Thyroid gland (tissue), 4 donors: ENCODE data around the gene HAUS6. TPM values are rescaled to one million over a fixed set of nuclear protein-coding genes. Genes with fewer than 3 reads are reported as not detected.

ENCODE experiments used
- DNase-seq, 2 donors: peaks; one replicate each; pipeline ENCODE4 v3.0.0-alpha.2; 2019
- H3K27ac ChIP-seq, 3 donors: fragments of 200-600 bp; sonication (generic); 1 replicate in 2 of 3; 2 replicates in 1 of 3; pipeline ENCODE4 v1.5.1; 2016 to 2019; ENCODE audit warnings: mild to moderate bottlenecking in 1 of 3, moderate library complexity in 1 of 3
- H3K27me3 ChIP-seq: fragments of 200-600 bp; sonication (generic); one replicate; pipeline ENCODE4 v1.5.1; 2019
- H3K36me3 ChIP-seq, 2 donors: fragments of 200-600 bp; sonication (generic); one replicate each; pipeline ENCODE4 v1.5.1; 2016 to 2019
- H3K4me1 ChIP-seq, 2 donors: fragments of 200-600 bp; sonication (generic); one replicate each; pipeline ENCODE4 v1.5.1; 2017 to 2019
- H3K4me3 ChIP-seq, 3 donors: fragments of 200-600 bp; sonication (generic); replicated peaks in 1 of 3; 1 replicate in 2 of 3; 2 replicates in 1 of 3; pipeline ENCODE4 v1.5.1; 2016; ENCODE audit warnings: mild to moderate bottlenecking in 1 of 3
- H3K9me3 ChIP-seq: fragments of 200-600 bp; sonication (generic); one replicate; pipeline ENCODE4 v1.5.1; 2017
- CTCF ChIP-seq, 6 experiments: fragments of 200-600 bp in 3 of 6; fragments of 450-650 bp in 3 of 6; sonication (generic) in 3 of 6; IDR thresholded peaks; one replicate each; pipeline ENCODE4 v1.5.1; 2016 to 2019; ENCODE audit warnings: antibody characterized with exemption in 6 of 6, mild to moderate bottlenecking in 2 of 6, inconsistent platforms in 1 of 6, moderate library complexity in 1 of 6
- POLR2A ChIP-seq, 2 donors: fragments of 450-650 bp; IDR thresholded peaks; one replicate each; pipeline ENCODE4 v1.6.1; 2017; ENCODE audit warnings: antibody characterized with exemption in 2 of 2, mild to moderate bottlenecking in 2 of 2, moderate library complexity in 1 of 2
- WGBS, 2 donors: methylation state at CpG; one replicate each; pipeline ENCODE4 v1.1.5; 2017; 5-methylcytosine and 5-hydroxymethylcytosine counted together
- intact Hi-C: fragments of 100-400 bp; cut with DNase I; formaldehyde crosslinking; loops from one replicate; pipeline ENCODE4 v1.15.1; 2023
- total RNA-seq, 4 donors: library from RNA; depleted of rRNA; stranded (reverse); fragments of >200 nt; gene quantifications; one replicate each; pipeline ENCODE4 v1.2.3, GENCODE V29; 2016

The HAUS6 gene
- total RNA-seq, 4 donors from 2014 or later = 5.9 to 8.5 (median 7.9) TPM

GRCh38 chr9:19146441-19147024, 43.8 kb upstream of the HAUS6 start:
- H3K36me3 ChIP-seq = no peaks in the 10 kb centered on the region
- H3K27ac ChIP-seq = no peak overlapping the region
- no peaks in the 10 kb centered on the region for H3K27me3 ChIP-seq
- TF ChIP-seq CTCF (IDR thresholded peaks at IDR 0.05) (no peak), POLR2A (IDR thresholded peaks at IDR 0.05) (no peak)
- no peaks in the 10 kb centered on the region for H3K4me1 ChIP-seq
- H3K4me3 ChIP-seq = no peak overlapping the region
- no peaks in the 10 kb centered on the region for H3K9me3 ChIP-seq
- no peak for DNase-seq
- WGBS, 2 donors = 82 to 85% methylated on average over 7 of the region's 7 CpGs
- intact Hi-C loops = no loop called here

- TF ChIP-seq CTCF (IDR thresholded peaks at IDR 0.05) (no peak), POLR2A (IDR thresholded peaks at IDR 0.05) (no peak)
- H3K27ac ChIP-seq = no peak overlapping the region
- 74 to 79% methylated on average over 5 of the region's 5 CpGs for whole genome bisulfite sequencing, 2 donors
Observed at GRCh38 chr9:19145881-19146280, 43.2 kb upstream of the HAUS6 start.

GRCh38 chr9:19140259-19140658, 37.6 kb upstream of the HAUS6 start:
- H3K4me3 ChIP-seq = no peak overlapping the region
- H3K9me3 ChIP-seq = no peaks in the 10 kb centered on the region
- TF ChIP-seq CTCF (IDR thresholded peaks at IDR 0.05) = no peak
- TF ChIP-seq POLR2A (IDR thresholded peaks at IDR 0.05) = no peak
- no peaks in the 10 kb centered on the region for H3K27me3 ChIP-seq
- no peak overlapping the region for H3K27ac ChIP-seq
- no peaks in the 10 kb centered on the region for H3K36me3 ChIP-seq
- no peaks in the 10 kb centered on the region for H3K4me1 ChIP-seq
- 88 to 91% methylated on average over 6 of the region's 6 CpGs for WGBS, 2 donors
- no peak for DNase-seq
- intact Hi-C loops = no loop called here

More at GRCh38 chr9:19145881-19146280, 43.2 kb upstream of the HAUS6 start:
- intact Hi-C loops = no loop called here
- Histone ChIP-seq H3K4me1 (no peaks in the 10 kb centered on the region), H3K27me3 (no peaks in the 10 kb centered on the region), H3K4me3 (no peak overlapping the region), H3K9me3 (no peaks in the 10 kb centered on the region), H3K36me3 (no peaks in the 10 kb centered on the region)
- DNase-seq = no peak

- no peaks in the 10 kb centered on the region for H3K27me3 ChIP-seq
- WGBS, 2 donors = 81 to 88% methylated on average over 1 of the region's 1 CpG
- intact Hi-C loops = no loop called here
Observed at GRCh38 chr9:19138084-19138483, 35.4 kb upstream of the HAUS6 start.

More at GRCh38 chr9:19138084-19138483, 35.4 kb upstream of the HAUS6 start:
- no peaks in the 10 kb centered on the region for H3K4me1 ChIP-seq
- no peak overlapping the region for H3K27ac ChIP-seq
- no peak for DNase-seq
- no peaks in the 10 kb centered on the region for H3K9me3 ChIP-seq
- H3K36me3 ChIP-seq = no peaks in the 10 kb centered on the region
- TF ChIP-seq CTCF (IDR thresholded peaks at IDR 0.05) (no peak), POLR2A (IDR thresholded peaks at IDR 0.05) (no peak)
- H3K4me3 ChIP-seq = no peak overlapping the region
